ENCODE data around the gene TUSC1. TPM values are rescaled to one million over a fixed set of nuclear protein-coding genes. Genes with fewer than 3 reads are reported as not detected.
"Not testable (repeated sequence)": the region's sequence is repeated elsewhere in the genome, so short reads cannot be mapped to it uniquely, and the experiment has no call there.

The TUSC1 gene
- total and polyA plus RNA-seq, 5 donors from 2014 or later = 0.19 TPM; not detected in 4

- H3K27me3 ChIP-seq (ENCODE audit: control insufficient read depth, insufficient read depth, low read length); ATAC-seq (ENCODE audit: low read depth in 2 of 2); H3K36me3 ChIP-seq (ENCODE audit: control insufficient read depth, insufficient read depth, low read length); H3K36me3 Mint-ChIP-seq; H3K27me3 Mint-ChIP-seq; H3K27ac Mint-ChIP-seq; DNase-seq; H3K4me1 ChIP-seq (ENCODE audit: control insufficient read depth, insufficient read depth, low read length, poor library complexity, severe bottlenecking); H3K9me3 ChIP-seq (ENCODE audit: control insufficient read depth in 2 of 2, low read length in 2 of 2); H3K4me1 Mint-ChIP-seq; H3K27ac ChIP-seq (ENCODE audit: insufficient read depth, low read length, poor library complexity, severe bottlenecking); H3K4me3 ChIP-seq (ENCODE audit: low read depth, low read length): not testable (repeated sequence)
- Mint-ChIP-seq H3K9me3 (peaks cover 0 to 12% (median 2%) of the 10 kb centered on the region in 7 donors), H3K4me3 (peak overlapping the region in 1 of 4 donors; percentile 12)
These were observed 2.4 kb downstream of the TUSC1 start for GRCh38 chr9:25675858-25676257.

DNA sequence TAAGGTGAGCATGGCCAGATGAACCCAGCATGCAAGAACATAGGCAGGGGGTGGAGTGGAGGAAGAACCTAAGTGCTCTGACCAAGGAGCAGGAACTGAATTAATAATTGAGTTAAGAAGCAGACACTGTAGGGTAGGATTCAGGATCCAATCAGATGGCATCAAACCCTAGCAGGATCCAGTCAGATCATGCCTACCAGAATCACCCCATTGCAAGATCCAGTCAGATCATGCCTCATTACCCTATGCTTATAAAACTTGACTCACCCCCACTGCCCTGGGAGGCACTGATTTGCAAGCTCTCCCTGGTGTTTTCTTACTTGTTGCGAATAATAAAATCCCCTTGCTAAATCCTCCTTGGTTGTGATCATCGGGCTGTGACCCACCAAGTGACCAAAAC, 19.7 kb downstream of the TUSC1 start:
- DNase-seq = no peak
- H3K4me3 Mint-ChIP-seq = no peak overlapping the region

DNA sequence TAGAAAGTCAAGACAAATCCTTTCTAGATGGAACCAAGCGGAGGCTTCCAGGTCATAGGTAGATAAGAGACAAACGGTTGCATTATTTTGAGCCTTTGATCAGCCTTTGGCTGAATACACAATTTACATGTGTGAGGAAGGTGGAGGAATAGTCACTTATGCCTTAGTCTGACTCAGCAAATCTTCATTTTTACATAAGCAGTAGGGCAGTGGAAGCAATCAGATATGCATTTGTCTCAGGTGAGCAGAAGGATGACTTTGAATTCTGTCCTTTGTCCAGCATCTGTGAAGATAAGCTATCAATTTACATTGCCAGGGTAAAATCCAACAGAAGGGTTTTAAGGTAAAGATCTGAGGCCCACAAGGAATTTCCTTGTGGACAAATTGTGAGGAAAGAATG, 23.8 kb downstream of the TUSC1 start:
- H3K4me3 Mint-ChIP-seq = no peak overlapping the region
- H3K36me3 Mint-ChIP-seq = no peaks in the 10 kb centered on the region

More for the DNA sequence above, 19.7 kb downstream of the TUSC1 start:
- no peaks in the 10 kb centered on the region for H3K4me1 Mint-ChIP-seq
- no peaks in the 10 kb centered on the region for H3K36me3 Mint-ChIP-seq
- no peak overlapping the region for H3K27ac Mint-ChIP-seq
- Histone ChIP-seq H3K4me3 (ENCODE audit: low read depth, low read length) (no peak overlapping the region), H3K4me1 (ENCODE audit: control insufficient read depth, insufficient read depth, low read length, poor library complexity, severe bottlenecking) (no peaks in the 10 kb centered on the region), H3K27ac (ENCODE audit: insufficient read depth, low read length, poor library complexity, severe bottlenecking) (no peak overlapping the region), H3K36me3 (ENCODE audit: control insufficient read depth, insufficient read depth, low read length) (no peaks in the 10 kb centered on the region), H3K9me3 (ENCODE audit: control insufficient read depth in 2 of 2, low read length in 2 of 2) (no peaks in the 10 kb centered on the region), H3K27me3 (ENCODE audit: control insufficient read depth, insufficient read depth, low read length) (no peaks in the 10 kb centered on the region)
- no peaks in the 10 kb centered on the region for H3K27me3 Mint-ChIP-seq
- no peak for ATAC-seq (ENCODE audit: low read depth in 2 of 2)
- H3K9me3 Mint-ChIP-seq = peaks cover 0 to 16% (median 4%) of the 10 kb centered on the region in 7 donors

DNA sequence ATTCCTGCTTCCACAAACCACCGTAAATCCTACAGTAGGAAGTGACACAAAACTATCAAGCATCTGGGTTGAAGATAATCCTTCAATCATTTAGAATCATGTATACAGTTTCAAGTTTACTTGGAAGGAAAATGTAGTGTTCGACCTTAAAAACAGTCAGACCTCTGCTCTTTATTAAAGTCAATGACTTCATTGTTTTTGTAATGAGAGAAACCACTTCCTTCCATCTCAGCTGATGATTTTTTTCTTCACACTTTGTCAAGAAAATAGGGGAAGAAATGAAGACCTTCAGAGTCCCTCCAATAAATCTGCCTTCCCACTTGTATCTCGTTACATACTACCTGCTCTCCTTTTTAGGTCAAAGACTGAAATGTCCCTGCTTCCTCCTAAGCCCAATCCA, 30.1 kb downstream of the TUSC1 start:
- no peak overlapping the region for H3K4me3 ChIP-seq (ENCODE audit: low read depth, low read length)
- H3K9me3 Mint-ChIP-seq = peaks cover 0 to 13% (median 5%) of the 10 kb centered on the region in 7 donors
- H3K9me3 ChIP-seq (ENCODE audit: control insufficient read depth in 2 of 2, low read length in 2 of 2) = peaks cover 2 to 5% of the 10 kb centered on the region in 2 experiments
- DNase-seq (no peak), ATAC-seq (ENCODE audit: low read depth in 2 of 2) (no peak)
- no peaks in the 10 kb centered on the region for H3K36me3 ChIP-seq (ENCODE audit: control insufficient read depth, insufficient read depth, low read length)
- no peaks in the 10 kb centered on the region for H3K4me1 Mint-ChIP-seq
- H3K27me3 ChIP-seq (ENCODE audit: control insufficient read depth, insufficient read depth, low read length) = no peaks in the 10 kb centered on the region
- H3K27ac Mint-ChIP-seq = no peak overlapping the region
- no peaks in the 10 kb centered on the region for H3K27me3 Mint-ChIP-seq
- no peak overlapping the region for H3K4me3 Mint-ChIP-seq
- H3K36me3 Mint-ChIP-seq = no peaks in the 10 kb centered on the region
- no peaks in the 10 kb centered on the region for H3K4me1 ChIP-seq (ENCODE audit: control insufficient read depth, insufficient read depth, low read length, poor library complexity, severe bottlenecking)
- no peak overlapping the region for H3K27ac ChIP-seq (ENCODE audit: insufficient read depth, low read length, poor library complexity, severe bottlenecking)

More for the DNA sequence above, 23.8 kb downstream of the TUSC1 start:
- ATAC-seq (ENCODE audit: low read depth in 2 of 2) (no peak), DNase-seq (no peak)
- Histone ChIP-seq H3K36me3 (ENCODE audit: control insufficient read depth, insufficient read depth, low read length) (no peaks in the 10 kb centered on the region), H3K27ac (ENCODE audit: insufficient read depth, low read length, poor library complexity, severe bottlenecking) (no peak overlapping the region), H3K4me1 (ENCODE audit: control insufficient read depth, insufficient read depth, low read length, poor library complexity, severe bottlenecking) (no peaks in the 10 kb centered on the region), H3K9me3 (ENCODE audit: control insufficient read depth in 2 of 2, low read length in 2 of 2) (peaks cover 0 to 4% of the 10 kb centered on the region in 2 experiments), H3K27me3 (ENCODE audit: control insufficient read depth, insufficient read depth, low read length) (no peaks in the 10 kb centered on the region), H3K4me3 (ENCODE audit: low read depth, low read length) (no peak overlapping the region)
- Mint-ChIP-seq H3K27ac (no peak overlapping the region), H3K27me3 (no peaks in the 10 kb centered on the region), H3K4me1 (no peaks in the 10 kb centered on the region), H3K9me3 (peaks cover 0 to 9% (median 6%) of the 10 kb centered on the region in 7 donors)

DNA sequence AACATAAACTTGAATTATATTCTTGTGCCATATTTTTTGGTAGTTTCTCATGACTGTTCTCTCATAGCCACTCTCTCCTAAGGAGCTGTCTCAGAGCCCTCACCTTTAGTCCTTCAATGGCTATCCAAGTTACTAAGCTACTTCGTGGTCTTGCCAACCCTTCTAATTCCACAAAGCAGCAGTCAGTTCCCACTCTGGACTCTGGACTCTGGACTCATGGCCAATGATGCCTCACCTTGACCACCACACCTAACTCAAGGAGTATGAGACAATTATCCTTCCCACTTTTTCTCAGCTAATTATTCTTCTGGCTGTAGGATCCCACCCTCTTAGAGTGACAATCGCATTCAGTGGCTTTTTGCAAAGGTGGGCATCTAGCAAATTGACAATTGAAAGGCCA, 42.2 kb downstream of the TUSC1 start:
- H3K9me3 Mint-ChIP-seq = peaks cover 0 to 11% (median 6%) of the 10 kb centered on the region in 7 donors
- H3K4me1 Mint-ChIP-seq = no peaks in the 10 kb centered on the region
- ATAC-seq (ENCODE audit: low read depth in 2 of 2) = no peak
- no peaks in the 10 kb centered on the region for H3K27me3 ChIP-seq (ENCODE audit: control insufficient read depth, insufficient read depth, low read length)
- no peak overlapping the region for H3K4me3 ChIP-seq (ENCODE audit: low read depth, low read length)
- H3K4me1 ChIP-seq (ENCODE audit: control insufficient read depth, insufficient read depth, low read length, poor library complexity, severe bottlenecking) = no peaks in the 10 kb centered on the region
- no peaks in the 10 kb centered on the region for H3K36me3 ChIP-seq (ENCODE audit: control insufficient read depth, insufficient read depth, low read length)
- H3K27me3 Mint-ChIP-seq = no peaks in the 10 kb centered on the region
- H3K36me3 Mint-ChIP-seq = no peaks in the 10 kb centered on the region
- no peak overlapping the region for H3K4me3 Mint-ChIP-seq
- peaks cover 2 to 6% of the 10 kb centered on the region in 2 experiments for H3K9me3 ChIP-seq (ENCODE audit: control insufficient read depth in 2 of 2, low read length in 2 of 2)
- no peak overlapping the region for H3K27ac Mint-ChIP-seq
- no peak for DNase-seq
- H3K27ac ChIP-seq (ENCODE audit: insufficient read depth, low read length, poor library complexity, severe bottlenecking) = no peak overlapping the region

- H3K36me3 Mint-ChIP-seq = no peaks in the 10 kb centered on the region
- Histone ChIP-seq H3K4me1 (ENCODE audit: control insufficient read depth, insufficient read depth, low read length, poor library complexity, severe bottlenecking) (no peaks in the 10 kb centered on the region), H3K27ac (ENCODE audit: insufficient read depth, low read length, poor library complexity, severe bottlenecking) (no peak overlapping the region), H3K36me3 (ENCODE audit: control insufficient read depth, insufficient read depth, low read length) (no peaks in the 10 kb centered on the region), H3K9me3 (ENCODE audit: control insufficient read depth in 2 of 2, low read length in 2 of 2) (no peaks in the 10 kb centered on the region), H3K4me3 (ENCODE audit: low read depth, low read length) (no peak overlapping the region), H3K27me3 (ENCODE audit: control insufficient read depth, insufficient read depth, low read length) (no peaks in the 10 kb centered on the region)
- no peak for ATAC-seq (ENCODE audit: low read depth in 2 of 2)
- H3K27ac Mint-ChIP-seq = no peak overlapping the region
- H3K4me3 Mint-ChIP-seq = no peak overlapping the region
- H3K9me3 Mint-ChIP-seq = peaks cover 7 to 26% (median 12%) of the 10 kb centered on the region in 7 donors
- H3K4me1 Mint-ChIP-seq = no peaks in the 10 kb centered on the region
- DNase-seq = no peak
- no peaks in the 10 kb centered on the region for H3K27me3 Mint-ChIP-seq
These were observed 49.0 kb downstream of the TUSC1 start for GRCh38 chr9:25629231-25629630.

Data from CD4-positive, CD25-positive, alpha-beta regulatory T cell (primary cell).